RWPE1 (cell line): ENCODE measurements around the gene CRYGN.

Experiments
- CTCF ChIA-PET: fragments of 350-600 bp; sonication (Branson Sonifier 250); formaldehyde crosslinking; extraction: SDS; loops from one replicate; lab custom pipeline; 2021; lab: Yijun Ruan, JAX
- POLR2A ChIA-PET: fragments of 400-600 bp; formaldehyde crosslinking; extraction: SDS; loops from one replicate; lab custom pipeline; 2020; ENCODE audit warnings: antibody characterized with exemption; ENCODE audit not compliant: low non-redundant PET; lab: Yijun Ruan, JAX
- DNase-seq: peaks from one replicate; pipeline ENCODE4 v3.0.0; 2012; ENCODE audit warnings: low spot score
- H3K27ac ChIP-seq: fragments of 450-650 bp; 2 replicates; pipeline ENCODE4 v1.5.1; 2017
- CTCF ChIP-seq: fragments of 450-650 bp; conservative IDR thresholded peaks from 2 replicates; pipeline ENCODE4 v1.5.1; 2017; ENCODE audit warnings: low read depth, mild to moderate bottlenecking

The CRYGN gene

GRCh38 chr7:151460474-151460855, 20.5 kb upstream of the CRYGN start:
- no peak for TF ChIP-seq CTCF
- no peak for DNase-seq
- ChIA-PET POLR2A (no interaction called here), CTCF (no interaction called here)
- peak overlapping the region; percentile 81 for H3K27ac ChIP-seq

- peak overlapping the region; percentile 81 for H3K27ac ChIP-seq
- TF ChIP-seq CTCF: no peak; the same call in 1 of the 2 replicates
- peak; percentile 69 for DNase-seq
- POLR2A ChIA-PET: no interaction called here
- CTCF ChIA-PET: interaction anchor here (0.6 kb wide), 1 partner anchor 9 kb away, joined by 3 read pairs; no protein-coding TSS in a partner anchor
These were observed 20.0 kb upstream of the CRYGN start for GRCh38 chr7:151459726-151460473.

DNA sequence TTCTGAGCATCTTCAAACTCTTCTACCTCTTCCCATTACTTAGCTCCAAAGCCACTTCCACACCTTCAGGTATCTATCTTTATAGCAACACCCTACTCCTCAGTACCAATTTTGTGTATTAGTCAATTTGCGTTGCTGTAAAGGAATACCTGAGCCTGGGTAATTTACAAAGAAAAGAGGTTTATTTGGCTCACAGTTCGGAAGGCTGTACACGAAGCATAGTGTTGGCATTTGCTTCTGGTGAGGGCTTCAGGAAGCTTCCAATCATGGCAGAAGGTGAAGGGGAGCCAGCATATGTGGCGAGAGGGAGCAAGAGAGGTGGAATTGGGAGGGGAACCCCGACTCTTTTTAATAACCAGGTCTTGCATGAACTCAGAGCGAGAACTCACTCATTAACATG, 17.6 kb upstream of the CRYGN start:
- no peak overlapping the region for H3K27ac ChIP-seq
- CTCF ChIA-PET: no interaction called here
- POLR2A ChIA-PET: no interaction called here
- DNase-seq: no peak
- TF ChIP-seq CTCF: no peak

DNA sequence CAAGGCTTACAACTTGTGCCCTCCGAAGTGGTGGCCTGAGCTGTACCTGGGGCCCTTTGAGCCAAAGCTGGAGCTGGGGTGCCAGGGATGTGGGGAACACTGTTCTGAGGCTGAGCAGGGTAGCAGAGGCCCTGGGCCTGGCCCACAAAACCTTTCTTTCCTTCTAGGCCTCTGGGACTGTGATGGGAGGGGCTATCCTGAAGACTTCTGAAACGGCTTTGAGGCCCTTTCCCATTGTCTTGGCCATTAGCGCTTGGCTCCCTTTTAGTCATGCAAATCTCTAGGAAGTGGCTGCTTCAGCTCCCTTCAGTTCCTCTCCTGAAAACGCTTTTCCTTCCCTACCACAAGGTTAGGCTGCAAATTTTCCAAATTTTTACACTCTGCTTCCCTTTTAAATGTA, 16.8 kb upstream of the CRYGN start:
- CTCF ChIA-PET: interaction anchor here (0.8 kb wide), 1 partner anchor 18 kb away, joined by 3 read pairs; no protein-coding TSS in a partner anchor
- TF ChIP-seq CTCF: no peak
- POLR2A ChIA-PET: no interaction called here

GRCh38 chr7:151456276-151456675, 16.3 kb upstream of the CRYGN start:
- DNase-seq: no peak
- POLR2A ChIA-PET: no interaction called here
- H3K27ac ChIP-seq: no peak overlapping the region
- TF ChIP-seq CTCF: no peak
- CTCF ChIA-PET: interaction anchor here (0.8 kb wide), 1 partner anchor 18 kb away, joined by 3 read pairs; no protein-coding TSS in a partner anchor

More for the DNA sequence above, 16.8 kb upstream of the CRYGN start:
- no peak overlapping the region for H3K27ac ChIP-seq
- no peak for DNase-seq

GRCh38 chr7:151455690-151456089, 15.7 kb upstream of the CRYGN start:
- POLR2A ChIA-PET: no interaction called here
- DNase-seq: no peak
- CTCF ChIA-PET: no interaction called here
- TF ChIP-seq CTCF: no peak
- H3K27ac ChIP-seq: no peak overlapping the region
